ENCODE measurements around the gene CCDC148.

CCDC148 gene

GRCh38 chr2:158495175-158495574 lies 38.6 kb upstream of the CCDC148 start:
- Histone ChIP-seq H3K4me1 (ENCODE audit: insufficient read depth, low read length) (peaks cover 16% of the 10 kb centered on the region), H3K27me3 (ENCODE audit: control insufficient read depth in 1 of 2, insufficient read depth in 2 of 2, low read length in 2 of 2) (no peaks in the 10 kb centered on the region), H3K9ac (ENCODE audit: low read length) (no peak overlapping the region), H3K4me3 (ENCODE audit: low read depth in 1 of 2, low read length in 2 of 2) (no peak overlapping the region), H3K27ac (ENCODE audit: low read depth, low read length) (no peak overlapping the region), H3K9me3 (ENCODE audit: low read length) (no peaks in the 10 kb centered on the region), H3K36me3 (ENCODE audit: insufficient read depth, low read length) (no peaks in the 10 kb centered on the region)

GRCh38 chr2:158493458-158493857 lies 36.9 kb upstream of the CCDC148 start:
- no peak overlapping the region for H3K27ac ChIP-seq (ENCODE audit: low read depth, low read length)
- no peaks in the 10 kb centered on the region for H3K9me3 ChIP-seq (ENCODE audit: low read length)
- H3K4me3 ChIP-seq (ENCODE audit: low read depth in 1 of 2, low read length in 2 of 2): no peak overlapping the region
- H3K4me1 ChIP-seq (ENCODE audit: insufficient read depth, low read length): peaks cover 12% of the 10 kb centered on the region
- H3K9ac ChIP-seq (ENCODE audit: low read length): no peak overlapping the region
- no peaks in the 10 kb centered on the region for H3K27me3 ChIP-seq (ENCODE audit: control insufficient read depth in 1 of 2, insufficient read depth in 2 of 2, low read length in 2 of 2)
- no peaks in the 10 kb centered on the region for H3K36me3 ChIP-seq (ENCODE audit: insufficient read depth, low read length)

GRCh38 chr2:158491072-158491471 lies 34.5 kb upstream of the CCDC148 start:
- Histone ChIP-seq H3K9me3 (ENCODE audit: low read length) (no peaks in the 10 kb centered on the region), H3K36me3 (ENCODE audit: insufficient read depth, low read length) (no peaks in the 10 kb centered on the region), H3K4me3 (ENCODE audit: low read depth in 1 of 2, low read length in 2 of 2) (no peak overlapping the region), H3K9ac (ENCODE audit: low read length) (no peak overlapping the region), H3K27me3 (ENCODE audit: control insufficient read depth in 1 of 2, insufficient read depth in 2 of 2, low read length in 2 of 2) (no peaks in the 10 kb centered on the region), H3K4me1 (ENCODE audit: insufficient read depth, low read length) (peaks cover 30% of the 10 kb centered on the region), H3K27ac (ENCODE audit: low read depth, low read length) (no peak overlapping the region)

- Histone ChIP-seq H3K4me3 (ENCODE audit: low read depth in 1 of 2, low read length in 2 of 2) (no peak overlapping the region), H3K9ac (ENCODE audit: low read length) (no peak overlapping the region), H3K9me3 (ENCODE audit: low read length) (no peaks in the 10 kb centered on the region), H3K4me1 (ENCODE audit: insufficient read depth, low read length) (peaks cover 30% of the 10 kb centered on the region), H3K27me3 (ENCODE audit: control insufficient read depth in 1 of 2, insufficient read depth in 2 of 2, low read length in 2 of 2) (no peaks in the 10 kb centered on the region), H3K27ac (ENCODE audit: low read depth, low read length) (no peak overlapping the region), H3K36me3 (ENCODE audit: insufficient read depth, low read length) (no peaks in the 10 kb centered on the region)
Measured at GRCh38 chr2:158489366-158490112, 33.0 kb upstream of the CCDC148 start.

GRCh38 chr2:158488442-158489216 lies 32.1 kb upstream of the CCDC148 start:
- H3K36me3 ChIP-seq (ENCODE audit: insufficient read depth, low read length): no peaks in the 10 kb centered on the region
- H3K4me1 ChIP-seq (ENCODE audit: insufficient read depth, low read length): peaks cover 29% of the 10 kb centered on the region
- H3K9me3 ChIP-seq (ENCODE audit: low read length): no peaks in the 10 kb centered on the region
- no peak overlapping the region for H3K9ac ChIP-seq (ENCODE audit: low read length)
- H3K27me3 ChIP-seq (ENCODE audit: control insufficient read depth in 1 of 2, insufficient read depth in 2 of 2, low read length in 2 of 2): no peaks in the 10 kb centered on the region
- H3K4me3 ChIP-seq (ENCODE audit: low read depth in 1 of 2, low read length in 2 of 2): no peak overlapping the region
- no peak overlapping the region for H3K27ac ChIP-seq (ENCODE audit: low read depth, low read length)

GRCh38 chr2:158487419-158487818 lies 30.9 kb upstream of the CCDC148 start:
- peaks cover 25% of the 10 kb centered on the region for H3K4me1 ChIP-seq (ENCODE audit: insufficient read depth, low read length)
- no peaks in the 10 kb centered on the region for H3K36me3 ChIP-seq (ENCODE audit: insufficient read depth, low read length)
- no peak overlapping the region for H3K27ac ChIP-seq (ENCODE audit: low read depth, low read length)
- no peaks in the 10 kb centered on the region for H3K9me3 ChIP-seq (ENCODE audit: low read length)
- no peak overlapping the region for H3K9ac ChIP-seq (ENCODE audit: low read length)
- H3K4me3 ChIP-seq (ENCODE audit: low read depth in 1 of 2, low read length in 2 of 2): no peak overlapping the region
- no peaks in the 10 kb centered on the region for H3K27me3 ChIP-seq (ENCODE audit: control insufficient read depth in 1 of 2, insufficient read depth in 2 of 2, low read length in 2 of 2)

- Histone ChIP-seq H3K36me3 (ENCODE audit: insufficient read depth, low read length) (no peaks in the 10 kb centered on the region), H3K9ac (ENCODE audit: low read length) (no peak overlapping the region), H3K9me3 (ENCODE audit: low read length) (no peaks in the 10 kb centered on the region), H3K27ac (ENCODE audit: low read depth, low read length) (no peak overlapping the region), H3K4me3 (ENCODE audit: low read depth in 1 of 2, low read length in 2 of 2) (no peak overlapping the region), H3K27me3 (ENCODE audit: control insufficient read depth in 1 of 2, insufficient read depth in 2 of 2, low read length in 2 of 2) (no peaks in the 10 kb centered on the region), H3K4me1 (ENCODE audit: insufficient read depth, low read length) (peaks cover 25% of the 10 kb centered on the region)
Measured at GRCh38 chr2:158486970-158487325, 30.4 kb upstream of the CCDC148 start.

GRCh38 chr2:158486150-158486969 lies 29.8 kb upstream of the CCDC148 start:
- Histone ChIP-seq H3K9ac (ENCODE audit: low read length) (no peak overlapping the region), H3K4me1 (ENCODE audit: insufficient read depth, low read length) (peaks cover 25% of the 10 kb centered on the region), H3K4me3 (ENCODE audit: low read depth in 1 of 2, low read length in 2 of 2) (no peak overlapping the region), H3K9me3 (ENCODE audit: low read length) (no peaks in the 10 kb centered on the region), H3K27me3 (ENCODE audit: control insufficient read depth in 1 of 2, insufficient read depth in 2 of 2, low read length in 2 of 2) (no peaks in the 10 kb centered on the region), H3K27ac (ENCODE audit: low read depth, low read length) (no peak overlapping the region), H3K36me3 (ENCODE audit: insufficient read depth, low read length) (no peaks in the 10 kb centered on the region)

- H3K27me3 ChIP-seq (ENCODE audit: control insufficient read depth in 1 of 2, insufficient read depth in 2 of 2, low read length in 2 of 2): no peaks in the 10 kb centered on the region
- no peaks in the 10 kb centered on the region for H3K9me3 ChIP-seq (ENCODE audit: low read length)
- no peak overlapping the region for H3K9ac ChIP-seq (ENCODE audit: low read length)
- no peak overlapping the region for H3K27ac ChIP-seq (ENCODE audit: low read depth, low read length)
- H3K4me1 ChIP-seq (ENCODE audit: insufficient read depth, low read length): peaks cover 25% of the 10 kb centered on the region
- no peak overlapping the region for H3K4me3 ChIP-seq (ENCODE audit: low read depth in 1 of 2, low read length in 2 of 2)
- H3K36me3 ChIP-seq (ENCODE audit: insufficient read depth, low read length): no peaks in the 10 kb centered on the region
Measured at GRCh38 chr2:158484892-158485556, 28.5 kb upstream of the CCDC148 start.

- H3K4me3 ChIP-seq (ENCODE audit: low read depth in 1 of 2, low read length in 2 of 2): no peak overlapping the region
- H3K9me3 ChIP-seq (ENCODE audit: low read length): no peaks in the 10 kb centered on the region
- H3K4me1 ChIP-seq (ENCODE audit: insufficient read depth, low read length): peaks cover 14% of the 10 kb centered on the region
- no peaks in the 10 kb centered on the region for H3K27me3 ChIP-seq (ENCODE audit: control insufficient read depth in 1 of 2, insufficient read depth in 2 of 2, low read length in 2 of 2)
- H3K27ac ChIP-seq (ENCODE audit: low read depth, low read length): no peak overlapping the region
- no peaks in the 10 kb centered on the region for H3K36me3 ChIP-seq (ENCODE audit: insufficient read depth, low read length)
- no peak overlapping the region for H3K9ac ChIP-seq (ENCODE audit: low read length)
Measured at GRCh38 chr2:158482594-158482993, 26.0 kb upstream of the CCDC148 start.

- Histone ChIP-seq H3K27me3 (ENCODE audit: control insufficient read depth in 1 of 2, insufficient read depth in 2 of 2, low read length in 2 of 2) (no peaks in the 10 kb centered on the region), H3K4me3 (ENCODE audit: low read depth in 1 of 2, low read length in 2 of 2) (no peak overlapping the region), H3K36me3 (ENCODE audit: insufficient read depth, low read length) (no peaks in the 10 kb centered on the region), H3K4me1 (ENCODE audit: insufficient read depth, low read length) (no peaks in the 10 kb centered on the region), H3K9me3 (ENCODE audit: low read length) (no peaks in the 10 kb centered on the region), H3K9ac (ENCODE audit: low read length) (no peak overlapping the region), H3K27ac (ENCODE audit: low read depth, low read length) (no peak overlapping the region)
Measured at GRCh38 chr2:158481116-158481515, 24.6 kb upstream of the CCDC148 start.

Data from muscle layer of colon (tissue), 2 donors.